ENCODE results near the gene ARNT2.

ARNT2 gene

GRCh38 chr15:80581976-80582375 is 177.8 kb downstream of the ARNT2 start:
- DNase-seq, result no peak

- DNase-seq, result no peak
Measured at GRCh38 chr15:80582816-80583423, 178.7 kb downstream of the ARNT2 start.

GRCh38 chr15:80584561-80584964 is 180.4 kb downstream of the ARNT2 start:
- DNase-seq, result no peak

- no peak for DNase-seq
Measured at GRCh38 chr15:80584973-80585525, 180.9 kb downstream of the ARNT2 start.

- DNase-seq, result peak; percentile 2
Measured at GRCh38 chr15:80585544-80586018, 181.4 kb downstream of the ARNT2 start.

GRCh38 chr15:80586161-80586560 is 182.0 kb downstream of the ARNT2 start:
- no peak for DNase-seq

GRCh38 chr15:80587007-80587406 is 182.8 kb downstream of the ARNT2 start:
- no peak for DNase-seq

GRCh38 chr15:80587816-80588456 is 183.8 kb downstream of the ARNT2 start:
- no peak for DNase-seq

- DNase-seq, result no peak
Measured at GRCh38 chr15:80588801-80589200, 184.6 kb downstream of the ARNT2 start.

GRCh38 chr15:80590761-80591355 is 186.7 kb downstream of the ARNT2 start:
- DNase-seq, result no peak

- no peak for DNase-seq
Measured at GRCh38 chr15:80591471-80591870, 187.3 kb downstream of the ARNT2 start.

- DNase-seq, result no peak
Measured at GRCh38 chr15:80591938-80592825, 188.0 kb downstream of the ARNT2 start.

GRCh38 chr15:80593486-80594030 is 189.4 kb downstream of the ARNT2 start:
- no peak for DNase-seq

- DNase-seq, result no peak
Measured at GRCh38 chr15:80594091-80594889, 190.1 kb downstream of the ARNT2 start.

GRCh38 chr15:80595396-80595795 is 191.2 kb downstream of the ARNT2 start:
- DNase-seq, result no peak

GRCh38 chr15:80596521-80596976 is 192.4 kb downstream of the ARNT2 start:
- no peak for DNase-seq

GRCh38 chr15:80597076-80597475 is 192.9 kb downstream of the ARNT2 start:
- no peak for DNase-seq

- DNase-seq, result no peak
Measured at GRCh38 chr15:80599359-80599758, 195.2 kb downstream of the ARNT2 start.

GRCh38 chr15:80600626-80601025 is 196.4 kb downstream of the ARNT2 start:
- DNase-seq, result no peak

- DNase-seq, result no peak
Measured at GRCh38 chr15:80601256-80601655, 197.1 kb downstream of the ARNT2 start.
